ENCODE data around the gene F12.

DNA sequence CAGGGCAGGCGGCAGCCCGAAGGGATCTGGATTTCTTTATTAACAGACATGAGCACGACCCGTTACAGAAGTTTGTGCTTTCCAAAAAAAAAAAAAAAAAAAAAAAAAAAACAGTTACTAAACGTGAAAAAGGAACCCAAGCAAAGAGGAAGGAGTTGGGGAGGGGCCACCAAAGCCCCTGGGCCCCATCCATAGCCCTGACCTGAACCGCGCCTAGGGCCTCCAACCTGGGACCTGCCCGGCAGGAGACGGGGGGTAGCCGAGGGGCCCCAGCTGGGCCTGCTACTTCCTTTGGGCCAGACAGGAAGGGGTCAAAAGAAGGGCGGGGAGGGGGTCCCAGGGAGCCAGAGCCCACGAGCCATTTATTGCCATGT lies 47.2 kb upstream of the F12 start:
- TF ChIP-seq CTCF (IDR thresholded peaks at IDR 0.05 in 8 of 11, conservative IDR thresholded peaks at IDR 0.05 in 3 of 11) (peak in 6 of 11 experiments; percentile 39 to 75 (median 58)), POLR2AphosphoS5 (IDR thresholded peaks at IDR 0.05) (no peak), POLR2A (IDR thresholded peaks at IDR 0.05) (no peak)
